Sigmoid colon (tissue), 7 donors: ENCODE results near the gene UBXN11. TPM values are rescaled to one million over a fixed set of nuclear protein-coding genes. Genes with fewer than 3 reads are reported as not detected.

Experiments used
- DNase-seq: peaks from one replicate; pipeline ENCODE4 v3.0.0-alpha.2; 2019
- H3K27ac ChIP-seq, 4 donors: fragments of 200-600 bp; sonication (generic); one replicate each; pipeline ENCODE4 v1.5.1; 2016 to 2019; ENCODE audit warnings: mild to moderate bottlenecking in 1 of 4
- H3K27me3 ChIP-seq, 3 donors: fragments of 200-600 bp; sonication (generic); one replicate each; pipeline ENCODE4 v1.5.1; 2019; ENCODE audit warnings: mild to moderate bottlenecking in 1 of 3
- H3K36me3 ChIP-seq, 4 donors: fragments of 200-600 bp; sonication (generic); one replicate each; pipeline ENCODE4 v1.5.1; 2016 to 2019
- H3K4me1 ChIP-seq, 4 donors: fragments of 200-600 bp; sonication (generic); one replicate each; pipeline ENCODE4 v1.5.1; 2017 to 2019
- H3K4me3 ChIP-seq, 4 donors: fragments of 200-600 bp; sonication (generic); one replicate each; pipeline ENCODE4 v1.5.1; 2017 to 2019; ENCODE audit warnings: mild to moderate bottlenecking in 2 of 4, moderate library complexity in 1 of 4
- H3K9me3 ChIP-seq, 4 donors: fragments of 200-600 bp in 3 of 4; sonication (generic) in 3 of 4; one replicate each; pipeline versions ENCODE4 v1.5.1 to v1.6.1; 2013 to 2019
- CTCF ChIP-seq, 4 experiments: fragments of 450-650 bp in 3 of 4; fragments of 200-600 bp in 1 of 4; IDR thresholded peaks; one replicate each; pipeline ENCODE4 v1.5.1; 2016 to 2019; ENCODE audit warnings: antibody characterized with exemption in 4 of 4, mild to moderate bottlenecking in 3 of 4, moderate library complexity in 2 of 4
- EP300 ChIP-seq, 4 donors: sonication (generic); formaldehyde crosslinking; IDR thresholded peaks; one replicate each; pipeline ENCODE4 v1.6.1; 2017; ENCODE audit warnings: antibody characterized with exemption in 4 of 4
- POLR2A ChIP-seq, 2 donors: fragments of 450-650 bp; IDR thresholded peaks; one replicate each; pipeline ENCODE4 v1.6.1; 2016; ENCODE audit warnings: antibody characterized with exemption in 2 of 2, mild to moderate bottlenecking in 2 of 2, moderate library complexity in 2 of 2
- POLR2AphosphoS5 ChIP-seq, 4 donors: sonication (generic); formaldehyde crosslinking; IDR thresholded peaks; one replicate each; pipeline ENCODE4 v1.6.1; 2017; ENCODE audit warnings: antibody characterized with exemption in 4 of 4
- WGBS, 2 donors: extraction: QIAGEN DNeasy Blood & Tissue Kit; methylation state at CpG; one replicate each; pipeline ENCODE4 v1.1.7; 2013; 5-methylcytosine and 5-hydroxymethylcytosine counted together
- intact Hi-C: fragments of 100-400 bp; cut with DNase I; formaldehyde crosslinking; loops from one replicate; pipeline ENCODE4 v1.15.1; 2023
- polyA plus RNA-seq, 3 donors: library from polyadenylated mRNA; stranded (reverse); fragments of 200-250 nt; gene quantifications; one replicate each; pipeline ENCODE4 v1.2.3, GENCODE V29; 2013
- total RNA-seq, 4 donors: library from RNA; depleted of rRNA; stranded (reverse); fragments of >200 nt; gene quantifications; one replicate each; pipeline ENCODE4 v1.1.0, GENCODE V29; 2016
- donor health status: healthy with polysubstance abuse.
- donor health status: Bipolar disorder and iron deficiency.
- donor health status: healthy.

UBXN11 gene
- total and polyA plus RNA-seq, 7 donors, result 3.0 to 22.7 (median 12.5) TPM

DNA sequence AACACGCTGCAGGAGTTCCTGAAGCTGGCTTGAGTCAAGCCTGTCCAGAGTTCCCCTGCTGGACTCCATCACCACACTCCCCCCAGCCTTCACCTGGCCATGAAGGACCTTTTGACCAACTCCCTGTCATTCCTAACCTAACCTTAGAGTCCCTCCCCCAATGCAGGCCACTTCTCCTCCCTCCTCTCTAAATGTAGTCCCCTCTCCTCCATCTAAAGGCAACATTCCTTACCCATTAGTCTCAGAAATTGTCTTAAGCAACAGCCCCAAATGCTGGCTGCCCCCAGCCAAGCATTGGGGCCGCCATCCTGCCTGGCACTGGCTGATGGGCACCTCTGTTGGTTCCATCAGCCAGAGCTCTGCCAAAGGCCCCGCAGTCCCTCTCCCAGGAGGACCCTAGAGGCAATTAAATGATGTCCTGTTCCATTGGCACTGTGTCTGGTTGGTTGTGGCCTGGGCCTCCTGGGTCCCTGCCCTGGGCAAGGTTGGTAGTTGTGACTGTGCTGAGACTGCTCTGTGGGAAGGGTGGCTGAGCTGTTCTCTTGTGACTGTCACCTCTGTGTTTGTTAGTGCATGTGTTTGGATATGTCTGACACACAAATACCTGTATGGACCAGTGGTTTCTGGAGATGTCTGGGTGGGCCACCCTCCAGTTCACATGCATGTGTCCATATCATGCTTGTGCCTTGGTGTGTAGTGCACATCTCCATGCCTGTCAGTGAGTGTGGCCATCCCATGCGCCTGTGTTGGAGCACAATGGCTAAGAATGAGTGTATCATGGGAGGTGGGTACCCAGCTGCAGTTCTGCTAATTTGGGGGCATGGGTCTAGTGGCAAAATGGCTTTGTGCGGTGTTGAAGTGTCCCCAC lies 25.1 kb downstream of the UBXN11 start:
- peaks cover 0 to 64% (median 51%) of the 10 kb centered on the region in 4 donors for H3K4me1 ChIP-seq

GRCh38 chr1:26280333-26281042 lies 25.9 kb downstream of the UBXN11 start:
- no peaks in the 10 kb centered on the region for H3K27me3 ChIP-seq
- peaks cover 0 to 69% (median 57%) of the 10 kb centered on the region in 4 donors for H3K4me1 ChIP-seq
- H3K4me3 ChIP-seq, result peak overlapping the region; percentile 72 to 84 (median 77)
- H3K9me3 ChIP-seq, result no peaks in the 10 kb centered on the region
- 24 to 32% methylated on average over 20 of the region's 20 CpGs for WGBS, 2 donors
- intact Hi-C loops, result loop anchor here (5.0 kb wide), 1 partner anchor 48 kb away; the partner anchor contains the start of gene CEP85
- TF ChIP-seq CTCF (IDR thresholded peaks at IDR 0.05) (no peak), POLR2A (IDR thresholded peaks at IDR 0.05) (no peak), POLR2AphosphoS5 (IDR thresholded peaks at IDR 0.05) (no peak), EP300 (IDR thresholded peaks at IDR 0.05) (no peak)
- peak overlapping the region; percentile 88 to 98 (median 91) for H3K27ac ChIP-seq
- H3K36me3 ChIP-seq, result peaks cover 0 to 5% (median 2%) of the 10 kb centered on the region in 4 donors
- DNase-seq, result no peak

More for the DNA sequence above, 25.1 kb downstream of the UBXN11 start:
- peak overlapping the region in 1 of 4 donors; percentile 73 for H3K4me3 ChIP-seq
- H3K9me3 ChIP-seq, result no peaks in the 10 kb centered on the region
- H3K27me3 ChIP-seq, result no peaks in the 10 kb centered on the region
- TF ChIP-seq CTCF (IDR thresholded peaks at IDR 0.05) (no peak), EP300 (IDR thresholded peaks at IDR 0.05) (no peak), POLR2A (IDR thresholded peaks at IDR 0.05) (no peak), POLR2AphosphoS5 (IDR thresholded peaks at IDR 0.05) (no peak)
- peaks cover 0 to 5% (median 2%) of the 10 kb centered on the region in 4 donors for H3K36me3 ChIP-seq
- DNase-seq, result no peak
- peak overlapping the region; percentile 88 to 98 (median 91) for H3K27ac ChIP-seq
- 91 to 95% methylated on average over 5 of the region's 5 CpGs for WGBS, 2 donors
- intact Hi-C loops, result loop anchor here (5.0 kb wide), 1 partner anchor 49 kb away; the partner anchor contains the start of gene CEP85

GRCh38 chr1:26279456-26280332 lies 26.7 kb downstream of the UBXN11 start, which contains the start of gene SH3BGRL3:
TSS of gene SH3BGRL3 (plus strand) at chr1:26280086. CDS start at chr1:26280156, 70 bp downstream.
- DNase-seq, result peak; percentile 94
- intact Hi-C loops, result loop anchor here (5.0 kb wide), 4 partner anchors 47 to 193 kb away; partner anchors contain the start of genes C1orf232, CEP85, DHDDS and HMGN2
- H3K27ac ChIP-seq, result peak within 1 kb of the TSS; percentile 88 to 98 (median 91)
- peak within 1 kb of the TSS; percentile 72 to 84 (median 77) for H3K4me3 ChIP-seq
- H3K4me1 ChIP-seq, result peaks cover 0 to 65% (median 54%) of the 10 kb centered on the region in 4 donors
- H3K36me3 ChIP-seq, result peaks cover 0 to 5% (median 2%) of the 10 kb centered on the region in 4 donors
- no peaks in the 10 kb centered on the region for H3K9me3 ChIP-seq
- 1% methylated on average over 66 of the region's 66 CpGs for WGBS, 2 donors
- peak in 3 of 4 experiments; percentile 8 to 24 (median 17) for TF ChIP-seq CTCF (IDR thresholded peaks at IDR 0.05)
- TF ChIP-seq POLR2AphosphoS5 (IDR thresholded peaks at IDR 0.05), result peak; percentile 79 to 94 (median 90)
- peak; percentile 70 to 91 for TF ChIP-seq POLR2A (IDR thresholded peaks at IDR 0.05)
- TF ChIP-seq EP300 (IDR thresholded peaks at IDR 0.05), result peak in 1 of 4 donors; percentile 37
- no peaks in the 10 kb centered on the region for H3K27me3 ChIP-seq
